Neural cell (in vitro differentiated cells): Measurements from ENCODE around the gene RNF144B.

Source experiments
- TAF1 ChIP-seq: IDR thresholded peaks from 2 replicates; pipeline ENCODE4 v1.6.1; 2012; ENCODE audit warnings: low read depth
- TF ChIP-seq, protein P1 (sequence below): fragments of 450-650 bp; IDR thresholded peaks from 2 replicates; pipeline ENCODE4 v1.5.1; 2014; ENCODE audit warnings: antibody characterized with exemption, mild to moderate bottlenecking, moderate library complexity; ENCODE audit not compliant: poor library complexity, severe bottlenecking

DNA sequence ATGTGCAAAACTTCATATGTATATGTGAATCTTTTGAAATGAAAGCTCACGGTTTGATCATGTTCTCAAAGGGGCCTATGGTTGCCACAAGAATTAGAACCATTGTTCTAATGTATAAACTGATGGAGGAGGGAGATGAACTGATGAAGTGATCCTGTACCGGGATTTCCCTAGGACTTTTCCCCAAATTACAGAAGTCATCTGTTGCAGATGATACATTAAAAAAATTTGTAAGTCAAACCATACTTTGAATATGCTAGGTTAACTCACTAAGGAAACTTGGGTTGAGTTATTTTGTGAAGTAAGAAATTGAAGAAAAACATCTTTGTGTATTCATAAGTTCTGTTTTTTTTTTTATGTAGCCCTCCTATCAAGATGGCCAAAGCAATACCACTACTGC, 33.9 kb upstream of the RNF144B start:
- TF ChIP-seq, protein P1, sequence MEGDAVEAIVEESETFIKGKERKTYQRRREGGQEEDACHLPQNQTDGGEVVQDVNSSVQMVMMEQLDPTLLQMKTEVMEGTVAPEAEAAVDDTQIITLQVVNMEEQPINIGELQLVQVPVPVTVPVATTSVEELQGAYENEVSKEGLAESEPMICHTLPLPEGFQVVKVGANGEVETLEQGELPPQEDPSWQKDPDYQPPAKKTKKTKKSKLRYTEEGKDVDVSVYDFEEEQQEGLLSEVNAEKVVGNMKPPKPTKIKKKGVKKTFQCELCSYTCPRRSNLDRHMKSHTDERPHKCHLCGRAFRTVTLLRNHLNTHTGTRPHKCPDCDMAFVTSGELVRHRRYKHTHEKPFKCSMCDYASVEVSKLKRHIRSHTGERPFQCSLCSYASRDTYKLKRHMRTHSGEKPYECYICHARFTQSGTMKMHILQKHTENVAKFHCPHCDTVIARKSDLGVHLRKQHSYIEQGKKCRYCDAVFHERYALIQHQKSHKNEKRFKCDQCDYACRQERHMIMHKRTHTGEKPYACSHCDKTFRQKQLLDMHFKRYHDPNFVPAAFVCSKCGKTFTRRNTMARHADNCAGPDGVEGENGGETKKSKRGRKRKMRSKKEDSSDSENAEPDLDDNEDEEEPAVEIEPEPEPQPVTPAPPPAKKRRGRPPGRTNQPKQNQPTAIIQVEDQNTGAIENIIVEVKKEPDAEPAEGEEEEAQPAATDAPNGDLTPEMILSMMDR, result no peak
- no peak for TF ChIP-seq TAF1
